WTC11 (cell line): ENCODE results near the gene SPATA12. TPM values are rescaled to one million over a fixed set of nuclear protein-coding genes. Genes with fewer than 3 reads are reported as not detected.

Experiments
- ATAC-seq: fragments of 200-7000 bp; cut with Tn5 transposase; 2 replicates; pipeline ENCODE4 v1.10.0; 2021; ENCODE audit warnings: mild to moderate bottlenecking, moderate library complexity
- CTCF ChIA-PET: fragments of 300-600 bp; sonication (Branson Sonifier 250); formaldehyde crosslinking; loops from one replicate; lab custom pipeline; 2021; ENCODE audit warnings: antibody characterized with exemption; lab: Charles Lee
- POLR2A ChIA-PET: fragments of 350-600 bp; sonication (Branson Sonifier 250); formaldehyde crosslinking; loops from one replicate; lab custom pipeline; 2021; ENCODE audit warnings: antibody characterized with exemption; lab: Charles Lee
- DNase-seq: peaks from one replicate; pipeline ENCODE4 v3.0.0; 2021; ENCODE audit warnings: low spot score
- H3K27ac Mint-ChIP-seq: 2 replicates; pipeline ENCODE4 v1.8.0; 2021; ENCODE audit warnings: mixed read lengths
- H3K27me3 Mint-ChIP-seq: 2 replicates; pipeline ENCODE4 v1.8.0; 2021; ENCODE audit warnings: low read depth, mild to moderate bottlenecking, moderate library complexity, mixed read lengths
- H3K36me3 Mint-ChIP-seq: 2 replicates; pipeline ENCODE4 v1.8.0; 2021; ENCODE audit warnings: mixed read lengths
- H3K4me1 Mint-ChIP-seq: 2 replicates; pipeline ENCODE4 v1.8.0; 2022; ENCODE audit warnings: mixed read lengths
- H3K4me3 Mint-ChIP-seq: 2 replicates; pipeline ENCODE4 v1.8.0; 2021; ENCODE audit warnings: mild to moderate bottlenecking, moderate library complexity, mixed read lengths
- H3K9me3 Mint-ChIP-seq: 2 replicates; pipeline ENCODE4 v1.8.0; 2021; ENCODE audit warnings: mixed read lengths
- AFF4 ChIP-seq: sonication (generic); formaldehyde crosslinking; IDR thresholded peaks from 2 replicates; pipeline ENCODE4 v1.8.1; 2023; ENCODE audit warnings: mild to moderate bottlenecking, missing genetic modification reagents, borderline replicate concordance
- CDX4 ChIP-seq: fragments of 250-450 bp; sonication (Bioruptor Pico); IDR thresholded peaks from 2 replicates; pipeline ENCODE4 v1.9.0; 2021; ENCODE audit warnings: moderate library complexity, mild to moderate bottlenecking, inconsistent platforms, borderline replicate concordance
- CREB1 ChIP-seq: sonication (generic); formaldehyde crosslinking; IDR thresholded peaks from 2 replicates; pipeline ENCODE4 v1.8.0; 2023; ENCODE audit warnings: mild to moderate bottlenecking, missing genetic modification reagents
- CTCF ChIP-seq: fragments of 200-600 bp; IDR thresholded peaks from 2 replicates; pipeline ENCODE4 v1.8.0; 2022; ENCODE audit warnings: antibody characterized with exemption
- ERG ChIP-seq: fragments of 250-450 bp; sonication (Bioruptor Pico); IDR thresholded peaks from 2 replicates; pipeline ENCODE4 v1.8.0; 2021; ENCODE audit warnings: mild to moderate bottlenecking
- ESRRA ChIP-seq: sonication (generic); formaldehyde crosslinking; IDR thresholded peaks from 2 replicates; pipeline ENCODE4 v1.8.1; 2022; ENCODE audit warnings: mild to moderate bottlenecking, missing genetic modification reagents, borderline replicate concordance
- FOXP4 ChIP-seq: sonication (generic); formaldehyde crosslinking; IDR thresholded peaks from 2 replicates; pipeline ENCODE4 v1.8.0; 2022; ENCODE audit warnings: mild to moderate bottlenecking, missing genetic modification reagents
- IRF1 ChIP-seq: sonication (generic); formaldehyde crosslinking; IDR thresholded peaks from 2 replicates; pipeline ENCODE4 v1.8.0; 2023; ENCODE audit warnings: missing genetic modification reagents
- KAT7 ChIP-seq: sonication (generic); formaldehyde crosslinking; IDR thresholded peaks from 2 replicates; pipeline ENCODE4 v1.8.1; 2023; ENCODE audit warnings: missing genetic modification reagents, mild to moderate bottlenecking, borderline replicate concordance
- NR1H2 ChIP-seq: sonication (generic); formaldehyde crosslinking; IDR thresholded peaks from 2 replicates; pipeline ENCODE4 v1.9.0; 2021; ENCODE audit warnings: mild to moderate bottlenecking, moderate library complexity, missing genetic modification reagents
- PRRX2 ChIP-seq: fragments of 250-450 bp; sonication (Bioruptor Pico); IDR thresholded peaks from 2 replicates; pipeline ENCODE4 v1.8.0; 2021; ENCODE audit warnings: mild to moderate bottlenecking
- RORB ChIP-seq: fragments of 250-450 bp; sonication (Bioruptor Pico); IDR thresholded peaks from 2 replicates; pipeline ENCODE4 v1.9.0; 2021; ENCODE audit warnings: mild to moderate bottlenecking
- TCF7 ChIP-seq: sonication (generic); formaldehyde crosslinking; IDR thresholded peaks from 2 replicates; pipeline ENCODE4 v1.8.0; 2022; ENCODE audit warnings: mild to moderate bottlenecking, low read depth, missing genetic modification reagents, moderate library complexity
- USF2 ChIP-seq: sonication (generic); formaldehyde crosslinking; IDR thresholded peaks from 2 replicates; pipeline ENCODE4 v1.8.1; 2023; ENCODE audit warnings: mild to moderate bottlenecking, missing genetic modification reagents, moderate library complexity
- ZNF263 ChIP-seq: sonication (generic); formaldehyde crosslinking; IDR thresholded peaks from 2 replicates; pipeline ENCODE4 v1.8.1; 2022; ENCODE audit warnings: low read depth, mild to moderate bottlenecking, moderate library complexity, missing genetic modification reagents
- ZNF317 ChIP-seq: sonication (generic); formaldehyde crosslinking; IDR thresholded peaks from 2 replicates; pipeline ENCODE4 v1.8.1; 2023; ENCODE audit warnings: low read depth, mild to moderate bottlenecking, moderate library complexity, missing genetic modification reagents, borderline replicate concordance
- ZNF416 ChIP-seq: fragments of 250-450 bp; sonication (Bioruptor Pico); IDR thresholded peaks from 2 replicates; pipeline ENCODE4 v1.9.0; 2021; ENCODE audit warnings: mild to moderate bottlenecking, inconsistent platforms
- ZNF423 ChIP-seq: fragments of 250-450 bp; sonication (Bioruptor Pico); IDR thresholded peaks from 2 replicates; pipeline ENCODE4 v2.1.2; 2022; ENCODE audit warnings: mild to moderate bottlenecking, moderate library complexity
- ZNF425 ChIP-seq: fragments of 250-450 bp; sonication (Bioruptor Pico); conservative IDR thresholded peaks from 2 replicates; pipeline ENCODE4 v1.9.0; 2021; ENCODE audit warnings: mild to moderate bottlenecking
- total RNA-seq: library from RNA; stranded (reverse); gene quantifications from 3 replicates; pipeline ENCODE4 v1.2.3, GENCODE V29; 2021

SPATA12 gene
- total RNA-seq, 1 experiment from 2014 or later: 0.39 TPM

- TF ChIP-seq CTCF (no peak), AFF4 (CRISPR knock-in tag) (no peak), TCF7 (CRISPR knock-in tag) (no peak), USF2 (CRISPR knock-in tag) (no peak), FOXP4 (no peak)
- TF ChIP-seq, all 79 proteins: peak for 0
Observed at GRCh38 chr3:57091521-57092273, 31.2 kb downstream of the SPATA12 start (continued).

- CTCF ChIA-PET: interaction anchor here (0.6 to 1.2 kb wide), 2 partner anchors 14 to 138 kb away, joined by 3 to 4 read pairs; no protein-coding TSS in a partner anchor
- TF ChIP-seq ZNF425 (CRISPR knock-in tag) (no peak), KAT7 (CRISPR knock-in tag) (no peak), IRF1 (no peak), ZNF416 (CRISPR knock-in tag) (no peak), ERG (CRISPR knock-in tag) (no peak), NR1H2 (CRISPR knock-in tag) (no peak), PRRX2 (CRISPR knock-in tag) (no peak), RORB (CRISPR knock-in tag) (no peak), ESRRA (CRISPR knock-in tag) (no peak), CREB1 (CRISPR knock-in tag) (no peak), CDX4 (CRISPR knock-in tag) (no peak), USF2 (CRISPR knock-in tag) (no peak), ZNF423 (CRISPR knock-in tag) (no peak), ZNF317 (CRISPR knock-in tag) (no peak), ZNF263 (CRISPR knock-in tag) (no peak)
Observed at GRCh38 chr3:57093489-57093888, 33.0 kb downstream of the SPATA12 start.

More at GRCh38 chr3:57093489-57093888, 33.0 kb downstream of the SPATA12 start:
- peaks cover 17% of the 10 kb centered on the region for H3K4me1 Mint-ChIP-seq
- H3K4me3 Mint-ChIP-seq: no peak overlapping the region
- H3K27ac Mint-ChIP-seq: no peak overlapping the region
- no peak for DNase-seq
- no peak for ATAC-seq
- H3K27me3 Mint-ChIP-seq: no peaks in the 10 kb centered on the region
- H3K9me3 Mint-ChIP-seq: no peaks in the 10 kb centered on the region
- POLR2A ChIA-PET: no interaction called here
- H3K36me3 Mint-ChIP-seq: peaks cover 50% of the 10 kb centered on the region
